Activated naive CD8-positive, alpha-beta T cell (primary cell): ENCODE measurements around the gene ARAP3.
A peak's percentile ranks its signal among the peaks of the same experiment; 100 is the strongest.

Experiments used
- H3K27ac Mint-ChIP-seq: one replicate; pipeline ENCODE4 v1.8.0; 2021; ENCODE audit warnings: mixed read lengths
- H3K27me3 Mint-ChIP-seq: one replicate; pipeline ENCODE4 v1.8.0; 2021; ENCODE audit warnings: mixed read lengths
- H3K36me3 Mint-ChIP-seq: one replicate; pipeline ENCODE4 v1.8.0; 2021; ENCODE audit warnings: mixed read lengths
- H3K4me1 Mint-ChIP-seq: one replicate; pipeline ENCODE4 v1.8.0; 2021; ENCODE audit warnings: low read depth, mixed read lengths
- H3K4me3 Mint-ChIP-seq: one replicate; pipeline ENCODE4 v1.8.0; 2021; ENCODE audit warnings: mild to moderate bottlenecking, mixed read lengths
- H3K9me3 Mint-ChIP-seq: one replicate; pipeline ENCODE4 v1.8.0; 2021; ENCODE audit warnings: low read depth, mixed read lengths

ARAP3 gene

DNA sequence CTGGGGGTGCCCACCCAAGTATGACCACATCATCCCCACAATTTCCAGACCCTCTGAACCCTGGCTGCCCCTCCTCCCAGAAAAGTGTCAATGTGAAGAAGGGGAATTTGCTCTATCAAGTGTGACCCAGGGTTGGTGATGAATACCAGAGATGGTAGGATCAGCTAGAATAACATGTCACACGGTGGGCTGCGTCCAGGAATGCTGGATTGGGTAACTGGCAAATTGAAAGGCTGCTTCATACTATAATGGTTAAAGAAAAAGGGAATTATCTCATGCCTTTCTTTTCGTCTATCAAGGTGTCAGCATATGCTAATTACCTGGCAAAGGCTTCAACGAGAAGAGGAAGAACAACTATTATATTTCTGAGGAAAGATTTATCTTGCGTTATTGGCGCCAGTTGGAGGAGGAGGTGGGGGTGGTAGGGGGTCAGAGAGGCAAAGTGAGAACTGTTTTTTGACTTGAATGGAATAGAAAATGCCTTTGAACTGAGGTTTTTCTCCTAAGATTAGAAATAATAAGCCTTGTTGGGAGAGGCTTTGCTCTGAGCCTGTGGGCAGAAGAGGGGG is 27.8 kb upstream of the ARAP3 start:
- no peaks in the 10 kb centered on the region for H3K36me3 Mint-ChIP-seq

DNA sequence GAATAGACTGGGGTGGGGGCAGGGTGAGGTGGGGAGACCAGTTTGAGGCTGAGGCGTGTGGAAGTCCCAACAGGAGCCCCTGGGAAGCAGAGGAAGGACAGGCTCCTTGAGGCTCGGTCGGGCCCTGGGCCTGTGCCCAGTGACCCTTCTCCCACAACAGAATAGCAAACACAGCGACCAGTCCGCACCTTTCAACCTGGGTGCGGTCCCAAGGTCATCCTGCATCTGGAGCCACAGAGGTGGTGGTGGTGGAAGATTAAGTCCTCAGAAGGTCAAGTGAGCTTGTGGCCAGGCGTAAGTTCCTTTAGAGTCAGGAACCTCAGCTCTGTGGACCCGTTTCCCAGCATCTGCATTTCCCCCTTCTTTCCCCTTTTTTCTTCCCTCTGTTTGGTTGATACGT is 26.0 kb upstream of the ARAP3 start:
- Mint-ChIP-seq H3K9me3 (no peaks in the 10 kb centered on the region), H3K27me3 (no peaks in the 10 kb centered on the region), H3K36me3 (no peaks in the 10 kb centered on the region), H3K4me3 (no peak overlapping the region), H3K27ac (no peak overlapping the region), H3K4me1 (peaks cover 2% of the 10 kb centered on the region)

More for the DNA sequence above, 27.8 kb upstream of the ARAP3 start:
- Mint-ChIP-seq H3K4me3 (no peak overlapping the region), H3K9me3 (no peaks in the 10 kb centered on the region), H3K27me3 (peaks cover 1% of the 10 kb centered on the region), H3K4me1 (no peaks in the 10 kb centered on the region), H3K27ac (no peak overlapping the region)

DNA sequence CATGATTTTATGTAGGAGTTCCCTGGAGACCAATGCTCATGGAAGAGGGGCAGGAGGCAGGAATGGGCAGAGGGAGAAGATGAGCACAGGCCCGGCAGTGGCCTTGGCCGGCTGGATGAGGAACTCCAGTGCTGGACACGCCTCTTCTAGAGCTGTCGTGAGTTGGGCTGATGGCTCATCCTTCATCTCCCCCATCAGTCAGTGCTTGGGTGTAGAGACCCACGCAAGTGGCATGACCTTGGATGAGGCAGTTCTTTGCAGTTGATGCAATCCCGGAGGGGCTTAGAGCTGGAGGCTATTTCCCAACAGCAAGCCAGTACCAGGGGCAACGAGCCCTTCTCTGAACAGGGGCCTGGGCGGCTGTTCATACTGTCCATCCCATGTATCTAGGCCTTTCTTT is 25.5 kb upstream of the ARAP3 start:
- Mint-ChIP-seq H3K27me3 (no peaks in the 10 kb centered on the region), H3K4me1 (peaks cover 4% of the 10 kb centered on the region), H3K36me3 (no peaks in the 10 kb centered on the region), H3K27ac (no peak overlapping the region), H3K4me3 (no peak overlapping the region), H3K9me3 (no peaks in the 10 kb centered on the region)

DNA sequence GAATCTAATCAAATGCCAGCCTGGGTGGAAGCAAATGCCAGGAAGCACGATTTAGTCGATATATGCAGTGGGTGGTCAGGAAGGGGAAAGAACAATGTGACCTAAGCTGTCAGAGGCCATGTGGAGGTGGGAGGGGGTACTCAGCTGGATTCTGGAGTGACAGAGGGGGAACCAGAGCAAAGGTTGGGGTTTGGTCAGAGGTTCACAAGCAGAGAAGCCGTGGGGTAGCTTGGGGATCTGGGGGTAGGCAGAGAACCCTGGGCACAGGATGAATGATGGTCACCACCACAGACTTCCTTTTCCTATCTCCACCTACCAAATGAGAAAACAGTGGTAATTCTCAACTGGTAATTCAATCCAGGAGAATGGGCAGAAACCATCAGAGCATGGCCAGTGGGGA is 24.1 kb upstream of the ARAP3 start:
- no peaks in the 10 kb centered on the region for H3K36me3 Mint-ChIP-seq
- H3K27me3 Mint-ChIP-seq, result peaks cover 1% of the 10 kb centered on the region
- peaks cover 16% of the 10 kb centered on the region for H3K4me1 Mint-ChIP-seq
- H3K4me3 Mint-ChIP-seq, result no peak overlapping the region
- H3K27ac Mint-ChIP-seq, result no peak overlapping the region
- H3K9me3 Mint-ChIP-seq, result no peaks in the 10 kb centered on the region

DNA sequence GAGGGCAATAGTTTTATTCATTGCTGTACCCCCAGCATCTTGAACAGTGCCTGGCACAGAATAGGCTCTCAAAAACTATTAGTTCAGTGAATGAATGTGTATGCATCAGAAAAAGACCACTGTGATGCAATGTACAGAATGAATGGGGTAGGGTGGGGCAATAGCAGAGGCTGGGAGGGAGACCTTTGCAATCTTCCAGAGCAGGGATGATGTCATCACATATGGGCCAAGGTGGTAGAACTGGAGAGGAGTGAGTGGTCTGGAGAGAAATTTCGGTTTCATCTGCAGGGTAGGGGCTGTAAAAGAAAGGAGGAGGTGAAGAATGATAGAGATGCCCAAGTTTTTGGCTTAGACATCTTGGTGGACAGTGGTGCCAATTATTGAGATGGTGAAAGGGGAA is 23.4 kb upstream of the ARAP3 start:
- Mint-ChIP-seq H3K27ac (no peak overlapping the region), H3K9me3 (no peaks in the 10 kb centered on the region), H3K36me3 (no peaks in the 10 kb centered on the region), H3K27me3 (peaks cover 1% of the 10 kb centered on the region), H3K4me3 (no peak overlapping the region), H3K4me1 (peaks cover 17% of the 10 kb centered on the region)

- Mint-ChIP-seq H3K27ac (no peak overlapping the region), H3K9me3 (no peaks in the 10 kb centered on the region), H3K27me3 (peaks cover 5% of the 10 kb centered on the region), H3K36me3 (no peaks in the 10 kb centered on the region), H3K4me1 (peaks cover 20% of the 10 kb centered on the region), H3K4me3 (no peak overlapping the region)
Observed at GRCh38 chr5:141704782-141705297, 22.8 kb upstream of the ARAP3 start.

- Mint-ChIP-seq H3K27ac (no peak overlapping the region), H3K4me3 (peak overlapping the region; percentile 85), H3K36me3 (no peaks in the 10 kb centered on the region), H3K9me3 (no peaks in the 10 kb centered on the region), H3K27me3 (peaks cover 12% of the 10 kb centered on the region), H3K4me1 (peaks cover 20% of the 10 kb centered on the region)
Observed at GRCh38 chr5:141703133-141703561, 21.1 kb upstream of the ARAP3 start.

- Mint-ChIP-seq H3K4me1 (peaks cover 20% of the 10 kb centered on the region), H3K9me3 (no peaks in the 10 kb centered on the region), H3K27ac (no peak overlapping the region), H3K4me3 (peak overlapping the region; percentile 85), H3K27me3 (peaks cover 20% of the 10 kb centered on the region), H3K36me3 (no peaks in the 10 kb centered on the region)
Observed at GRCh38 chr5:141701360-141702119, 19.5 kb upstream of the ARAP3 start.

DNA sequence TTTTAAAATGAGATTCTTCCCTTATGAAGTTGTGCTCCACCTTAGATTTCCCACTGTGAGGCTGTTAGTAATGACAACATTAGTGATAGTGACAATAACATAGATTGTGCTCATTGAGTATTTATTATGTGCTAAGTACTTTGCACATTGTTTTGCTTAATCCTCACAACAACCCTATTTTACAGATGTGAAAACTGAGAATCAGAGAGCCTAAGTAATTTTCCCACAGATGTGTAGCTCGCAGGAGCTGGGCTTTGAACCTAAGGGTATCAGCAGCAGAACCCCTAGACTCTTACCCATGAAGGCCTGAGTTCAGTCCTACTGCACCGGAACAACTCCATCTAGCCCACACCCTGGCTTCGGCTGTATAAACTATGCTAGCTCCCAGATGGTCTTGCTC is 15.6 kb upstream of the ARAP3 start:
- Mint-ChIP-seq H3K4me3 (no peak overlapping the region), H3K27me3 (peaks cover 23% of the 10 kb centered on the region), H3K9me3 (no peaks in the 10 kb centered on the region), H3K4me1 (peaks cover 29% of the 10 kb centered on the region), H3K27ac (no peak overlapping the region), H3K36me3 (no peaks in the 10 kb centered on the region)

DNA sequence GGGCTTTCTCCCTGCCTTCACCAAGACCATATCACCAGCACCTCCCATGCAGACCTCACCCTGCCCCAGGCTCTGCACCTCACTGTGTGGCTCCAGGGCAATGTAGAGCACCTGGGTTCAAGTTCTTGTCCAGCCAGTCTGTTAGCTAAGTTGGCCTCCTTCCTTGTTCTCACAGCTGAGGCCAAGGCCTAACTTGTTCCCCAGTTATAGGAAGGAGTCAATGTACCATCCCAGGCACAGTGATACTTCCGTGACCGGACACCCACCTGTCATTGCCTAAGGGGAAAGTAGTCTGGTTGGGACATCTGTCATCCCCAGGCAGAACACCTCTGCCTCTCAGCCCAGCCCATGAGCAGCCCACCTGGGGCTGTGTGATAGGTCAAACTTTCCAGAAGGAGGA is 14.4 kb upstream of the ARAP3 start:
- no peaks in the 10 kb centered on the region for H3K9me3 Mint-ChIP-seq
- H3K27ac Mint-ChIP-seq, result no peak overlapping the region
- H3K4me1 Mint-ChIP-seq, result peaks cover 29% of the 10 kb centered on the region
- no peak overlapping the region for H3K4me3 Mint-ChIP-seq
- no peaks in the 10 kb centered on the region for H3K36me3 Mint-ChIP-seq
- peaks cover 22% of the 10 kb centered on the region for H3K27me3 Mint-ChIP-seq

GRCh38 chr5:141695627-141696215 is 13.7 kb upstream of the ARAP3 start:
- Mint-ChIP-seq H3K4me1 (peaks cover 25% of the 10 kb centered on the region), H3K27me3 (peaks cover 22% of the 10 kb centered on the region), H3K9me3 (no peaks in the 10 kb centered on the region), H3K4me3 (no peak overlapping the region), H3K36me3 (no peaks in the 10 kb centered on the region), H3K27ac (no peak overlapping the region)

DNA sequence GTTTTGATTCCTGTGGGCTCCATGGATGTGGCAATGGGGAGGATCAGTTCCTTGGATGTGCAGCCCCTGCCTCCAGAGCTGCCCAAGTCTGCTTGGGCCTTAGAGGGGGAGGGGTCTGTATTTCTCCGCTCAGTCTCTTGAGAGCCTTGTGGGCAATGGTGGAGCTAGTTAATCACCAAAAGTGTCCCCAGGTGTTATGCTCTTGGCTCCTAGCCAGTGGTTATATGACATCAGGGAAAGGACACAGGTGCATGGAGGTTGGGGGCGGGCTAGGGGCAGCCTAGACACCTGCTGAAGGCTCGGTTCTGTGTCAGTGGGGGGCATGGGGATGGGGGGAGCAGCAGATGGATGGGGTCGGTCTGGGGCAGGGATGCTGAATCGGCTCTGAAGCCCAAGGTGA is 12.4 kb upstream of the ARAP3 start:
- Mint-ChIP-seq H3K4me3 (no peak overlapping the region), H3K4me1 (peaks cover 22% of the 10 kb centered on the region), H3K27me3 (peaks cover 17% of the 10 kb centered on the region), H3K9me3 (no peaks in the 10 kb centered on the region), H3K36me3 (no peaks in the 10 kb centered on the region), H3K27ac (no peak overlapping the region)

GRCh38 chr5:141692919-141693725 is 11.1 kb upstream of the ARAP3 start:
- Mint-ChIP-seq H3K9me3 (no peaks in the 10 kb centered on the region), H3K27ac (peak overlapping the region; percentile 52), H3K36me3 (no peaks in the 10 kb centered on the region), H3K27me3 (peaks cover 11% of the 10 kb centered on the region), H3K4me3 (peak overlapping the region; percentile 73), H3K4me1 (peaks cover 22% of the 10 kb centered on the region)

GRCh38 chr5:141692533-141692888 is 10.5 kb upstream of the ARAP3 start:
- Mint-ChIP-seq H3K27ac (no peak overlapping the region), H3K36me3 (no peaks in the 10 kb centered on the region), H3K27me3 (peaks cover 7% of the 10 kb centered on the region), H3K9me3 (no peaks in the 10 kb centered on the region), H3K4me3 (peak overlapping the region; percentile 73), H3K4me1 (peaks cover 22% of the 10 kb centered on the region)
